Body of pancreas (tissue), 4 donors: ENCODE results near the gene NLGN1. TPM values are rescaled to one million over a fixed set of nuclear protein-coding genes. Genes with fewer than 3 reads are reported as not detected.

Experiments used
- ATAC-seq: fragments of 150-250 bp; one replicate; pipeline ENCODE4 v1.9.1; 2016
- DNase-seq, 4 donors: peaks; one replicate each; pipeline ENCODE4 v3.0.0-alpha.2; 2019
- H3K27ac ChIP-seq, 4 donors: fragments of 200-600 bp; sonication (generic); 1 replicate in 3 of 4; 2 replicates in 1 of 4; pipeline versions ENCODE4 v1.5.1 to v1.6.1; 2016 to 2019; ENCODE audit warnings: mild to moderate bottlenecking in 1 of 4, mixed read lengths in 1 of 4, moderate library complexity in 1 of 4
- H3K27me3 ChIP-seq, 2 donors: fragments of 200-600 bp; sonication (generic); one replicate each; pipeline ENCODE4 v1.6.0; 2016; ENCODE audit warnings: mild to moderate bottlenecking in 1 of 2
- H3K36me3 ChIP-seq, 2 donors: fragments of 200-600 bp; sonication (generic); replicated peaks in 1 of 2; 2 replicates each; pipeline ENCODE4 v1.5.1; 2016; ENCODE audit warnings: low read depth in 2 of 2; ENCODE audit not compliant: insufficient read depth in 1 of 2
- H3K4me1 ChIP-seq: fragments of 200-600 bp; sonication (generic); one replicate; pipeline ENCODE4 v1.6.0; 2016
- H3K4me3 ChIP-seq, 2 donors: fragments of 200-600 bp; sonication (generic); 1 replicate in 1 of 2; 2 replicates in 1 of 2; pipeline ENCODE4 v1.5.1; 2016 to 2019
- H3K9me3 ChIP-seq, 3 donors: fragments of 200-600 bp; sonication (generic); 1 replicate in 2 of 3; 2 replicates in 1 of 3; pipeline ENCODE4 v1.5.1; 2016
- CTCF ChIP-seq, 7 experiments: fragments of 450-650 bp in 4 of 7; fragments of 200-600 bp in 3 of 7; sonication (generic) in 3 of 7; IDR thresholded peaks; one replicate each; pipeline ENCODE4 v1.5.1; 2016 to 2019; ENCODE audit warnings: antibody characterized with exemption in 7 of 7
- POLR2A ChIP-seq, 3 donors: fragments of 450-650 bp; IDR thresholded peaks; one replicate each; pipeline ENCODE4 v1.6.1; 2016; ENCODE audit warnings: antibody characterized with exemption in 3 of 3, mild to moderate bottlenecking in 2 of 3
- WGBS, 2 donors: methylation state at CpG; one replicate each; pipeline ENCODE4 v1.1.5; 2017; 5-methylcytosine and 5-hydroxymethylcytosine counted together
- intact Hi-C: fragments of 100-400 bp; cut with DNase I; formaldehyde crosslinking; loops from one replicate; pipeline ENCODE4 v1.15.1; 2023
- total RNA-seq, 2 donors: library from RNA; depleted of rRNA; stranded (reverse); fragments of >200 nt; gene quantifications; one replicate each; pipeline ENCODE4 v1.1.0, GENCODE V29; 2016

NLGN1 gene
- total RNA-seq, 2 donors from 2014 or later: 0.52 to 1.3 TPM

GRCh38 chr3:174068035-174068434, 670.5 kb downstream of the NLGN1 start:
- H3K36me3 ChIP-seq: no peaks in the 10 kb centered on the region
- DNase-seq (no peak), ATAC-seq (no peak)
- H3K27ac ChIP-seq: no peak overlapping the region
- no peaks in the 10 kb centered on the region for H3K4me1 ChIP-seq
- TF ChIP-seq POLR2A (IDR thresholded peaks at IDR 0.05): no peak
- no peak for TF ChIP-seq CTCF (IDR thresholded peaks at IDR 0.05)
- no peaks in the 10 kb centered on the region for H3K27me3 ChIP-seq
- intact Hi-C loops: no loop called here
- H3K4me3 ChIP-seq: no peak overlapping the region
- WGBS, 2 donors: 52 to 66% methylated on average over 2 of the region's 2 CpGs
- H3K9me3 ChIP-seq: no peaks in the 10 kb centered on the region

GRCh38 chr3:174072675-174073074, 675.1 kb downstream of the NLGN1 start:
- DNase-seq: no peak
- Histone ChIP-seq H3K4me3 (no peak overlapping the region), H3K36me3 (no peaks in the 10 kb centered on the region), H3K9me3 (no peaks in the 10 kb centered on the region), H3K4me1 (no peaks in the 10 kb centered on the region), H3K27ac (no peak overlapping the region), H3K27me3 (no peaks in the 10 kb centered on the region)
- 21 to 31% methylated on average over 1 of the region's 1 CpG for WGBS, 2 donors
- intact Hi-C loops: no loop called here
- TF ChIP-seq CTCF (IDR thresholded peaks at IDR 0.05) (no peak), POLR2A (IDR thresholded peaks at IDR 0.05) (no peak)
- ATAC-seq: no peak

GRCh38 chr3:174083706-174084105, 686.2 kb downstream of the NLGN1 start:
- H3K27ac ChIP-seq: no peak overlapping the region
- intact Hi-C loops: no loop called here
- no peaks in the 10 kb centered on the region for H3K27me3 ChIP-seq
- no peak for ATAC-seq
- DNase-seq: no peak
- H3K36me3 ChIP-seq: no peaks in the 10 kb centered on the region
- H3K9me3 ChIP-seq: no peaks in the 10 kb centered on the region
- H3K4me1 ChIP-seq: no peaks in the 10 kb centered on the region
- WGBS, 2 donors: 67 to 72% methylated on average over 3 of the region's 3 CpGs
- no peak overlapping the region for H3K4me3 ChIP-seq
- TF ChIP-seq CTCF (IDR thresholded peaks at IDR 0.05): no peak
- no peak for TF ChIP-seq POLR2A (IDR thresholded peaks at IDR 0.05)

- Histone ChIP-seq H3K36me3 (no peaks in the 10 kb centered on the region), H3K4me3 (no peak overlapping the region), H3K9me3 (no peaks in the 10 kb centered on the region), H3K4me1 (no peaks in the 10 kb centered on the region), H3K27ac (no peak overlapping the region), H3K27me3 (no peaks in the 10 kb centered on the region)
- DNase-seq: no peak
- intact Hi-C loops: no loop called here
- 48 to 50% methylated on average over 2 of the region's 2 CpGs for WGBS, 2 donors
- ATAC-seq: no peak
- TF ChIP-seq CTCF (IDR thresholded peaks at IDR 0.05) (no peak), POLR2A (IDR thresholded peaks at IDR 0.05) (no peak)
Observed at GRCh38 chr3:174089592-174089991, 692.0 kb downstream of the NLGN1 start.

- H3K4me3 ChIP-seq: no peak overlapping the region
- TF ChIP-seq POLR2A (IDR thresholded peaks at IDR 0.05): no peak
- TF ChIP-seq CTCF (IDR thresholded peaks at IDR 0.05): no peak
- H3K9me3 ChIP-seq: no peaks in the 10 kb centered on the region
- no peak for ATAC-seq
- DNase-seq: no peak
- H3K36me3 ChIP-seq: no peaks in the 10 kb centered on the region
- no peaks in the 10 kb centered on the region for H3K27me3 ChIP-seq
- H3K27ac ChIP-seq: no peak overlapping the region
- intact Hi-C loops: no loop called here
- H3K4me1 ChIP-seq: no peaks in the 10 kb centered on the region
- WGBS, 2 donors: 46 to 70% methylated on average over 2 of the region's 2 CpGs
Observed at GRCh38 chr3:174094669-174095068, 697.1 kb downstream of the NLGN1 start.
